ENCODE measurements around the gene HRH2. TPM values are rescaled to one million over a fixed set of nuclear protein-coding genes. Genes with fewer than 3 reads are reported as not detected.
"Not testable (repeated sequence)": the region's sequence is repeated elsewhere in the genome, so short reads cannot be mapped to it uniquely, and the experiment has no call there.

Gene HRH2
- total RNA-seq, 2 donors from 2014 or later, result 0.78 TPM; not detected in 1

- Histone ChIP-seq H3K4me3 (no peak overlapping the region), H3K4me1 (peaks cover 11% of the 10 kb centered on the region), H3K27ac (no peak overlapping the region), H3K36me3 (replicated peaks in 1 of 2; ENCODE audit: insufficient read depth in 1 of 2, low read depth in 2 of 2) (no peaks in the 10 kb centered on the region), H3K9me3 (peaks cover 0 to 13% (median 0%) of the 10 kb centered on the region in 3 donors), H3K27me3 (no peaks in the 10 kb centered on the region)
- TF ChIP-seq POLR2A (IDR thresholded peaks at IDR 0.05) (no peak), CTCF (IDR thresholded peaks at IDR 0.05) (no peak)
- intact Hi-C loops (cut with DNase I), result loop anchor here (5.0 kb wide), 1 partner anchor 182 kb away; no protein-coding TSS in a partner anchor
- DNase-seq, result no peak
- ATAC-seq, result no peak
- WGBS, 2 donors, result 92 to 95% methylated on average over 7 of the region's 7 CpGs
These were observed 56.7 kb downstream of the HRH2 start for GRCh38 chr5:175714479-175715085.

GRCh38 chr5:175715627-175716522, 58.0 kb downstream of the HRH2 start:
- Histone ChIP-seq H3K4me1 (peaks cover 11% of the 10 kb centered on the region), H3K4me3 (no peak overlapping the region), H3K27ac (no peak overlapping the region), H3K36me3 (replicated peaks in 1 of 2; ENCODE audit: insufficient read depth in 1 of 2, low read depth in 2 of 2) (no peaks in the 10 kb centered on the region), H3K9me3 (peaks cover 0 to 13% (median 0%) of the 10 kb centered on the region in 3 donors), H3K27me3 (no peaks in the 10 kb centered on the region)
- TF ChIP-seq POLR2A (IDR thresholded peaks at IDR 0.05) (no peak), CTCF (IDR thresholded peaks at IDR 0.05) (no peak)
- intact Hi-C loops (cut with DNase I), result no loop called here
- no peak for ATAC-seq
- WGBS, 2 donors, result 90 to 96% methylated on average over 8 to 10 of the region's 10 CpGs
- no peak for DNase-seq

- WGBS, 2 donors, result 41 to 52% methylated on average over 3 of the region's 3 CpGs
- Histone ChIP-seq H3K9me3 (peaks cover 0 to 13% (median 0%) of the 10 kb centered on the region in 3 donors), H3K36me3 (replicated peaks in 1 of 2; ENCODE audit: insufficient read depth in 1 of 2, low read depth in 2 of 2) (no peaks in the 10 kb centered on the region), H3K27ac (no peak overlapping the region), H3K4me3 (no peak overlapping the region), H3K4me1 (peaks cover 11% of the 10 kb centered on the region), H3K27me3 (no peaks in the 10 kb centered on the region)
- no peak for ATAC-seq
- intact Hi-C loops (cut with DNase I), result no loop called here
- no peak for DNase-seq
- TF ChIP-seq POLR2A (IDR thresholded peaks at IDR 0.05), result no peak
- TF ChIP-seq CTCF (IDR thresholded peaks at IDR 0.05), result no peak
These were observed 60.0 kb downstream of the HRH2 start for GRCh38 chr5:175717837-175718236.

DNA sequence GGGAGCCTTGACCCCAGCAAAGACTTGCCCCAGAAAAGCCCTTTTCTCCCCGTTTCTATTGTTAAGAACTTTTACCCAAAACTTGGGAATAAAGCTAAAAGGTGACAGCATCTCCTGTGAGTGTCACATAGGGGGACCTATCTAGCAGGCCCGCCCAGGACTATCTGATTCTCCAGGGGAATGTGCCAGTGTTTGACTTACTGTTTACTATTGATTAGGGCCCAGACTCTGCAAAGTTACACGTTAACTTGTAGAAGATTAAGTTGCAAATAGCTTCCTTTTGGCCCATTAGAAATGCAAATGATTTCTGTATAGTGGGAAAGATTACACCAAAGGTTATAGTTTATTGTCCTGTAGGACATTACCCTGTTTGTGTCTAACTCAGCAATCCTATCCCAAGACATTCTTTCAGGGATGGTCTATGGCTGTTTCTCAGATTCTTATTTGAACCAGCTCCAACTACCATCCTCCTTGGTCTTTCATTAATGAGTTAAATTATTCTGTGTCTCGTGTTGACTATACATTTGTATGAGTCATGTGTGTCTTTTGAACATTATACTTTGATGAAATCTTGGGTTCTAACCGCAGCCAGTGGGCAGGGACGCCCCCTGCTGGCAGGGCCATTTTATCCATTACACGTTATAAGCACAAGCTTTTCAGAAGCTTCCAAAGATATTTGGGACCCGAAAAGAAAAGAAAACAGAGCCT, 60.7 kb downstream of the HRH2 start:
- Histone ChIP-seq H3K36me3 (replicated peaks in 1 of 2; ENCODE audit: insufficient read depth in 1 of 2, low read depth in 2 of 2) (no peaks in the 10 kb centered on the region), H3K27ac (no peak overlapping the region), H3K4me1 (peaks cover 11% of the 10 kb centered on the region), H3K9me3 (peaks cover 0 to 13% (median 0%) of the 10 kb centered on the region in 3 donors), H3K4me3 (no peak overlapping the region), H3K27me3 (no peaks in the 10 kb centered on the region)
- TF ChIP-seq CTCF (IDR thresholded peaks at IDR 0.05) (peak; percentile 41 to 74 (median 64)), POLR2A (IDR thresholded peaks at IDR 0.05) (no peak)
- 7 to 11% methylated on average over 8 of the region's 8 CpGs for WGBS, 2 donors
- ATAC-seq (no peak), DNase-seq (peak; percentile 46 to 77 (median 65))
- intact Hi-C loops (cut with DNase I), result no loop called here

GRCh38 chr5:175719109-175719432, 61.2 kb downstream of the HRH2 start:
- intact Hi-C loops (cut with DNase I); H3K4me3 ChIP-seq; H3K36me3 ChIP-seq (replicated peaks in 1 of 2; ENCODE audit: insufficient read depth in 1 of 2, low read depth in 2 of 2); ATAC-seq; DNase-seq; H3K27me3 ChIP-seq; H3K27ac ChIP-seq; H3K9me3 ChIP-seq: not testable (repeated sequence)
- H3K4me1 ChIP-seq, result peaks cover 11% of the 10 kb centered on the region
- 72 to 82% methylated on average over 8 of the region's 8 CpGs for WGBS, 2 donors

Data from body of pancreas (tissue), 4 donors.